CD4-positive, alpha-beta T cell (primary cell): Measurements from ENCODE around the gene ZNF277. TPM values are rescaled to one million over a fixed set of nuclear protein-coding genes. Genes with fewer than 3 reads are reported as not detected.
"Not testable (repeated sequence)": the region's sequence is repeated elsewhere in the genome, so short reads cannot be mapped to it uniquely, and the experiment has no call there.

Experiments
- ATAC-seq: fragments of 200-7000 bp; cut with Tn5 transposase; one replicate; pipeline ENCODE4 v1.10.0; 2022; ENCODE audit warnings: mild to moderate bottlenecking; ENCODE audit not compliant: poor library complexity
- CTCF ChIA-PET: fragments of 350-600 bp; sonication (Branson Sonifier 250); formaldehyde crosslinking; loops from one replicate; lab custom pipeline; 2021; ENCODE audit warnings: antibody characterized with exemption, inconsistent platforms; lab: Charles Lee
- POLR2A ChIA-PET: fragments of 350-600 bp; sonication (Branson Sonifier 250); formaldehyde crosslinking; loops from one replicate; lab custom pipeline; 2021; ENCODE audit warnings: antibody characterized with exemption, inconsistent platforms; lab: Charles Lee
- DNase-seq, 14 experiments: peaks; one replicate each; pipeline ENCODE4 v3.0.0-alpha.2; 2013 to 2020; ENCODE audit warnings: mixed read lengths in 2 of 14
- H3K27ac ChIP-seq, 2 donors: one replicate each; pipeline versions ENCODE4 v1.5.1 to v1.7.0; 2013; ENCODE audit warnings: low read length in 2 of 2, low read depth in 1 of 2, mild to moderate bottlenecking in 1 of 2
- H3K27me3 ChIP-seq, 2 experiments: 1 replicate in 1 of 2; 2 replicates in 1 of 2; pipeline versions ENCODE4 v1.6.1 to v1.7.0; 2013; ENCODE audit warnings: low read length in 2 of 2, control low read depth in 1 of 2, mild to moderate bottlenecking in 1 of 2, moderate library complexity in 1 of 2; ENCODE audit not compliant: insufficient read depth in 2 of 2, control insufficient read depth in 1 of 2
- H3K36me3 ChIP-seq: one replicate; pipeline ENCODE4 v1.6.1; 2013; ENCODE audit warnings: low read length, control low read depth; ENCODE audit not compliant: insufficient read depth
- H3K4me1 ChIP-seq: one replicate; pipeline ENCODE4 v1.6.1; 2013; ENCODE audit warnings: low read length, control low read depth; ENCODE audit not compliant: insufficient read depth
- H3K4me3 ChIP-seq: one replicate; pipeline ENCODE4 v1.5.1; 2013; ENCODE audit warnings: mild to moderate bottlenecking, low read length, moderate library complexity
- H3K9me3 ChIP-seq, 2 experiments: 1 replicate in 1 of 2; 2 replicates in 1 of 2; pipeline versions ENCODE4 v1.6.1 to v1.7.0; 2013; ENCODE audit warnings: low read length in 2 of 2, mild to moderate bottlenecking in 2 of 2, control low read depth in 1 of 2, moderate library complexity in 1 of 2; ENCODE audit not compliant: control insufficient read depth in 1 of 2, insufficient read depth in 1 of 2
- H3K27ac Mint-ChIP-seq: one replicate; pipeline ENCODE4 v1.8.0; 2020; ENCODE audit warnings: mixed read lengths
- H3K27me3 Mint-ChIP-seq: one replicate; pipeline ENCODE4 v1.8.0; 2021; ENCODE audit warnings: mixed read lengths
- H3K36me3 Mint-ChIP-seq: one replicate; pipeline ENCODE4 v1.8.0; 2021; ENCODE audit warnings: low read depth, mixed read lengths
- H3K4me1 Mint-ChIP-seq: one replicate; pipeline ENCODE4 v1.8.0; 2021; ENCODE audit warnings: low read depth, mixed read lengths
- H3K4me3 Mint-ChIP-seq: one replicate; pipeline ENCODE4 v1.8.0; 2020; ENCODE audit warnings: mild to moderate bottlenecking, mixed read lengths
- H3K9me3 Mint-ChIP-seq: one replicate; pipeline ENCODE4 v1.8.0; 2020; ENCODE audit warnings: mixed read lengths
- intact Hi-C, 2 experiments: fragments of 100-400 bp; cut with DNase I in 1 of 2; cut with micrococcal nuclease in 1 of 2; formaldehyde crosslinking; loops; one replicate each; pipeline versions ENCODE4 v1.15.1 to v1.9.0; 2023 to 2025; cut with DNase I, micrococcal nuclease
- total RNA-seq, 174 experiments: library from RNA in 2 of 174; stranded (reverse) in 2 of 174; gene quantifications; one replicate each; pipeline ENCODE4 v1.2.3 and lab custom pipeline; 2021 to 2026
- TF ChIP-seq, protein P1 (sequence below): fragments of 200-600 bp; IDR thresholded peaks from one replicate; pipeline ENCODE4 v1.8.0; 2022; ENCODE audit warnings: antibody characterized with exemption, mild to moderate bottlenecking

ZNF277 gene
- total RNA-seq, 2 experiments from 2014 or later: 21.6 to 22.5 TPM

DNA sequence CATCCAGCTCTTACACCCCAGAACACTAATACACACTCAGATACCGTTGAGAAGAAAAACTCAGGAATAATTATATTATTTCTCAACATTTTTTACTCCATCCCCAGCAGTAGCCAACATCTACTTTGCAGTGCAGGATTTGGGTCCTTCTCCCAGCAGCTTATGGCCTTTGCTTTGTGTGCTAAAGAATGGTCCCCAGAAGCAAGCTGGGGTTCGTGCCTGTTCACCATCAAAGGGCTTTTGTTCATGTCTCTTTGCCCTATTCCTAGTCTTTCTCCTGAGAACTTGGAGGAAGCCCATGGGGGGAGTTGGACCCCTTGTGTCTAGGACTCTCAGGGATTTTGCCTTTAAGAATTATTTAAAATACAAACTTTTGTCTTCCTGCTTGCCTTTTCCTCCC is 100.4 kb downstream of the ZNF277 start:
- DNase-seq (no peak), ATAC-seq (no peak)
- TF ChIP-seq, protein P1, sequence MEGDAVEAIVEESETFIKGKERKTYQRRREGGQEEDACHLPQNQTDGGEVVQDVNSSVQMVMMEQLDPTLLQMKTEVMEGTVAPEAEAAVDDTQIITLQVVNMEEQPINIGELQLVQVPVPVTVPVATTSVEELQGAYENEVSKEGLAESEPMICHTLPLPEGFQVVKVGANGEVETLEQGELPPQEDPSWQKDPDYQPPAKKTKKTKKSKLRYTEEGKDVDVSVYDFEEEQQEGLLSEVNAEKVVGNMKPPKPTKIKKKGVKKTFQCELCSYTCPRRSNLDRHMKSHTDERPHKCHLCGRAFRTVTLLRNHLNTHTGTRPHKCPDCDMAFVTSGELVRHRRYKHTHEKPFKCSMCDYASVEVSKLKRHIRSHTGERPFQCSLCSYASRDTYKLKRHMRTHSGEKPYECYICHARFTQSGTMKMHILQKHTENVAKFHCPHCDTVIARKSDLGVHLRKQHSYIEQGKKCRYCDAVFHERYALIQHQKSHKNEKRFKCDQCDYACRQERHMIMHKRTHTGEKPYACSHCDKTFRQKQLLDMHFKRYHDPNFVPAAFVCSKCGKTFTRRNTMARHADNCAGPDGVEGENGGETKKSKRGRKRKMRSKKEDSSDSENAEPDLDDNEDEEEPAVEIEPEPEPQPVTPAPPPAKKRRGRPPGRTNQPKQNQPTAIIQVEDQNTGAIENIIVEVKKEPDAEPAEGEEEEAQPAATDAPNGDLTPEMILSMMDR: no peak
- H3K4me1 Mint-ChIP-seq: peaks cover 10% of the 10 kb centered on the region
- no peaks in the 10 kb centered on the region for H3K4me1 ChIP-seq
- H3K27me3 ChIP-seq: no peaks in the 10 kb centered on the region
- H3K27ac ChIP-seq: no peak overlapping the region
- H3K4me3 Mint-ChIP-seq: no peak overlapping the region
- intact Hi-C loops: no loop called here
- H3K36me3 ChIP-seq: peaks cover 6% of the 10 kb centered on the region
- H3K9me3 Mint-ChIP-seq: peaks cover 12% of the 10 kb centered on the region
- no peak overlapping the region for H3K27ac Mint-ChIP-seq
- H3K4me3 ChIP-seq: no peak overlapping the region
- H3K27me3 Mint-ChIP-seq: no peaks in the 10 kb centered on the region
- POLR2A ChIA-PET: no interaction called here
- peaks cover 64% of the 10 kb centered on the region for H3K36me3 Mint-ChIP-seq
- H3K9me3 ChIP-seq: peaks cover 0 to 4% of the 10 kb centered on the region in 2 experiments
- CTCF ChIA-PET: no interaction called here

DNA sequence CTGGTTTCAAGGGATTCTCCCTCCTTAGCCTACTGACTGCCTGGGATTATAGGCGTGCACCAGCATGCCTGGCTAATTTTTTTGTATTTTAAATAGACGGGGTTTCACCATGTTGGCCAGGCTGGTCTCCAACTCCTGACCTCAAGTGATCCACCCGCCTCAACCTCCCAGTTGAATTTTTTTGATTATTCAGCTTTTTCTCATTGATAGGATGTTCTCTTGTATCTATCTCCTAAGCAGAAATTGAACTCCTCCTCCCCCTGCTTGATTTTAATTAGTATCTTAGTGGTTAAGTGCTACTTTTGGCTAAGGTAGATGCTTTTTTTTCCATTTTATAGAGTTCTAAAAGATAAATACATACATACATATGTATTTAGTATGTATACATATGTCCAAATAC is 101.0 kb downstream of the ZNF277 start:
- Mint-ChIP-seq H3K27me3 (no peaks in the 10 kb centered on the region), H3K4me3 (no peak overlapping the region), H3K27ac (no peak overlapping the region), H3K9me3 (peaks cover 12% of the 10 kb centered on the region), H3K4me1 (peaks cover 4% of the 10 kb centered on the region), H3K36me3 (peaks cover 68% of the 10 kb centered on the region)
- ChIA-PET CTCF (no interaction called here), POLR2A (no interaction called here)
- TF ChIP-seq, protein P1: no peak
- H3K27me3 ChIP-seq: no peaks in the 10 kb centered on the region
- DNase-seq (no peak), ATAC-seq (no peak)
- no peaks in the 10 kb centered on the region for H3K4me1 ChIP-seq
- no peak overlapping the region for H3K27ac ChIP-seq
- H3K36me3 ChIP-seq: peaks cover 6% of the 10 kb centered on the region
- H3K9me3 ChIP-seq: peaks cover 0 to 4% of the 10 kb centered on the region in 2 experiments
- no peak overlapping the region for H3K4me3 ChIP-seq
- intact Hi-C loops: no loop called here

DNA sequence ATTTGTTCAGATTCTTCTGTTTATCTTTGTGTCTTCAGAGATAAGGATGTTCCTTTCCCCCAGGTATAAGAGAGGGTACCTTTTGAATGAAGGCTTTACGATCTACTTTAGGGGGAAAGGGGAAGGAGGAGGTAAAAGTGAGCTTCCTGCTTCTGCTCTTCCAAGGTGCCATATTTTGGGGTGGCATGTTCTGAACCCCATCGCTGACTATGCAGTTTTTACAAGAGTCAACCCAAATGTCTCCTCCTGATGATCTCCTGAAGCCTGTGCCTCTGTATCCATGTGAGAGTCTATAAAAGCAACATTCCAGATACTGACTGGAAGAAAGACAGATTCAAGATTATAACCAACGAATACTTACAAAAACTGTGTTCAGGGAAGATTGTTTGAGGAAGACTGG is 102.5 kb downstream of the ZNF277 start:
- DNase-seq: no peak
- no peak overlapping the region for H3K27ac Mint-ChIP-seq
- no peaks in the 10 kb centered on the region for H3K4me1 Mint-ChIP-seq
- no peak overlapping the region for H3K4me3 Mint-ChIP-seq
- H3K36me3 ChIP-seq: peaks cover 8% of the 10 kb centered on the region
- H3K27me3 Mint-ChIP-seq: no peaks in the 10 kb centered on the region
- H3K36me3 Mint-ChIP-seq: peaks cover 68% of the 10 kb centered on the region
- no peak overlapping the region for H3K27ac ChIP-seq
- CTCF ChIA-PET: no interaction called here
- no peak overlapping the region for H3K4me3 ChIP-seq
- H3K27me3 ChIP-seq: no peaks in the 10 kb centered on the region
- H3K9me3 ChIP-seq: peaks cover 0 to 4% of the 10 kb centered on the region in 2 experiments
- TF ChIP-seq, protein P1: no peak
- H3K4me1 ChIP-seq: no peaks in the 10 kb centered on the region
- ATAC-seq: no peak
- peaks cover 12% of the 10 kb centered on the region for H3K9me3 Mint-ChIP-seq
- POLR2A ChIA-PET: no interaction called here
- intact Hi-C loops: no loop called here

DNA sequence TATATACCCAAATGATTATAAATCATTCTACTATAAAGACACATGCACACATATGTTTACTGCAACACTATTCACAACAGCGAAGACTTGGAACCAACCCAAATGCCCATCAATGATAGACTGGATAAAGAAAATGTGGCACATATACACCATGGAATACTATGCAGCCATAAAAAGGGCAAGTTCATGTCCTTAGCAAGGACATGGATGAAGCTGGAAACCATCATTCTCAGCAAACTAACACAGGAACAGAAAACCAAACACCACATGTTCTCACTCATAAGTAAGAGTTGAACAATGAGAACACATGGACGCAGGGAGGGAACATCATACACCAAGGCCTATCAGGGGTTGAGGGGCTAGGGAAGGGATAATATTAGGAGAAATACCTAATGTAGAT is 110.3 kb downstream of the ZNF277 start:
- DNase-seq, H3K27me3 Mint-ChIP-seq, H3K4me3 Mint-ChIP-seq, H3K27me3 ChIP-seq, H3K27ac ChIP-seq, H3K4me1 ChIP-seq, H3K9me3 Mint-ChIP-seq, POLR2A ChIA-PET, H3K27ac Mint-ChIP-seq, H3K4me1 Mint-ChIP-seq, CTCF ChIA-PET, ATAC-seq, H3K4me3 ChIP-seq, intact Hi-C loops, H3K9me3 ChIP-seq: not testable (repeated sequence)
- peaks cover 87% of the 10 kb centered on the region for H3K36me3 Mint-ChIP-seq
- H3K36me3 ChIP-seq: peaks cover 21% of the 10 kb centered on the region
